GM19463 (cell line): ENCODE results near the gene SRSF9.

Source experiments
- ATAC-seq: cut with Tn5 transposase; IDR thresholded peaks from one replicate; pipeline ENCODE4 v1.9.1; 2021; ENCODE audit warnings: mild to moderate bottlenecking, moderate library complexity; ENCODE audit not compliant: unreplicated experiment

SRSF9 gene

DNA sequence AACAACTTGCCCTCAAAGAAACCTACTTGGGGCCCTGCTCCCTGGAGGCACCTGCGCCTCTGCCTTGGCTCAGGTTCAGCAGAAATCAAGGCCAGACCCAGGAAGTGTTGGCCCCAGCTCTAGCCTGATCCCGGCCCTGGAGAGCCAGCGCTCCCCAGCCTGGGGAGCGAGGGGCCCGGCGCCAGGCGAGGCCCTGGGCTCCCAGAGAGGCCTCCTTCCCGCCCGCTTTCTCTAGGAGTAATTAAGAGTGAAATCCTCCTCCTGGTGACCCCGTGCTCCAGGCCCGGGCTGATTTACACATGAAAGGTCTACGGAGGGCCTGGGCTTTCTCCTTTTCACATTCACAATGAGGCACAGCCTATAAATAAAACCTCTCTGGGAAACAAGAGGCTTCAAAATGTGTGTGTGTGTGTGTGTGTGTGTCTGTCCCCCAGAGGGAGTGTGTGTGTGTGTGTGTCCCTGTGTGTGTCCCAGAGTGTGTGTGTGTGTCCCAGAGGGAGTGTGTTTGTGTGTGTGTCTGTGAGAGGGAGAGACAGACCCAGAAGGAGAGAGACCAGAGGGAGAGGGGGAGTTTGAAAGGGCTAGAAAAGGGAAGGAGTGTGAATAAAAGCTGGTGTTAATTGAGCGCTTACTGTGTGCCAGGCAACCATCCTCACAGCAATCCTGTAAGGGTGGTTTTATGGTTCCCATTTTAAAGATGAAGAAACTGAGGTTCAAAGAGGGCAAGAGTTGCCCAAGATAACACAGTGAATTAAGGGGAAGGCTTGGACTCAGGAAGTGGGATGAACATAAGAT, 55.5 kb downstream of the SRSF9 start:
- no peak for ATAC-seq

DNA sequence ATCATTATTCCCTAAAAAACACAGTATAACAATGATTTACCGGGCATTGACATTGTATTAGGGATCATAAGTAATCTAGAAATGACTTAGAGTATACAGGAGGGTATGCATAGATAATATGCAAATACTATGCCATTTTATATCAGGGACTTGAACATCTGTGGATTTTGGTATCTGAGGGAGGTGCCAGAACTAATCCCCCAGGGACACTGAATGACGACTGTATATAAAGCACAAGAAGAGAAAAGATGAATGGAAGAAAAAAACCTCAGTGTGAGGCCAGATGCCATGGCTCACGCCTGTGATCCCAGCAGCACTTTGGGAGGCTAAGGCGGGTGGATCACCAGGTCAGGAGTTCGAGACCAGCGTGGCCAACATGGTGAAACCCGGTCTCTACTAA, 57.1 kb downstream of the SRSF9 start:
- no peak for ATAC-seq
